PFSK-1 (cell line): Measurements from ENCODE around the gene FAM83D.

Source experiments
- FOXP2 ChIP-seq: optimal IDR thresholded peaks from 2 replicates; pipeline ENCODE3; 2011; ENCODE audit warnings: borderline replicate concordance, control low read depth, inconsistent platforms; ENCODE audit not compliant: insufficient read depth; ENCODE audit errors: extremely low read length, extremely low read depth
- POLR2AphosphoS5 ChIP-seq: IDR thresholded peaks from 2 replicates; pipeline ENCODE4 v1.6.1; 2012; ENCODE audit warnings: low read depth, mild to moderate bottlenecking, control low read depth, low read length, moderate library complexity
- SIN3A ChIP-seq: IDR thresholded peaks from 2 replicates; pipeline ENCODE4 v1.6.1; 2012; ENCODE audit warnings: mild to moderate bottlenecking, low read length, moderate library complexity, borderline replicate concordance; ENCODE audit not compliant: insufficient read depth
- TAF1 ChIP-seq: IDR thresholded peaks from 2 replicates; pipeline ENCODE4 v1.6.1; 2012; ENCODE audit warnings: low read length, control low read depth, borderline replicate concordance; ENCODE audit not compliant: insufficient read depth
- TF ChIP-seq, protein P1 (sequence below), 2 experiments: IDR thresholded peaks; 2 replicates each; pipeline versions ENCODE4 v1.6.1 to v1.8.0; 2011 to 2012; ENCODE audit warnings: low read depth in 2 of 2, low read length in 2 of 2, control low read depth in 1 of 2, inconsistent platforms in 1 of 2, mild to moderate bottlenecking in 1 of 2, moderate library complexity in 1 of 2; ENCODE audit not compliant: insufficient read depth in 1 of 2

FAM83D gene

DNA sequence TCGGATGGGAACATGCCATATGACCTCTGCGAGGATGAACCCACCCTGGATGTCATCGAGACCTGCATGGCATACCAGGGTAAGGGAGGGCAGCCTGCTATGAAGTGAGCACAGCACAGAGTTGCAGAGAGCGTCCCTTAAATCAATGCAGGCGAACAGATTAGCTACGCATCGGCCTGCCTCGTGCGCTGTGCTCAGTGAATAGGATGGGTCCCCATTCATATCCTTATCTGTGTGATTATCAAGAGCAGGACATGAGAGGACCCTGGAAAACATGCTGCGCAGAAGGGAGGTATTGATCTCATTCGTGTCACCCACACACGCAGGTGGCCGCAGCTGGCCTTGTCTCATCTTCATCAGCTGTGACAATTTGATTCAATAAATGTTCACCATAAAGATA lies 25.6 kb upstream of the FAM83D start:
- no peak for TF ChIP-seq POLR2AphosphoS5

DNA sequence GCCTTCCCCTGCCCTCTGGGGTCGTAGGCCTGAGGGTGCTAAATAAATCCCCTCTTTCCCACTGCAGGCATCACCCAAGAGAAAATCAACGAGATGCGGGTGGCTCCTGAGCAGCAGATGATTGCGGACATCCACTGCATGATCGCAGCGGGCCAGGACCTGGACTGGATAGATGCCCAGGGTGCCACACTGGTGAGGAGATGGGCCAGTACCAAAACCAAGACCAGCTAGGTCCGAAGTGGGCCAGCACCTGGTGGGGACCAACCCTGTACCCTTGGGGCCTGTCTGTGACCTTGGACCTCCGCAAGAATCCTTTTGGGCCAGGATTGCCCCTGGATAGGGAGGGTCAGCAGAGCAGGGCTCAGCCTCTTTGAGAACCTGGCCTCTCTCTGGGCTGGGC lies 23.6 kb upstream of the FAM83D start:
- TF ChIP-seq SIN3A, result no peak
- TF ChIP-seq FOXP2, result no peak
- no peak for TF ChIP-seq POLR2AphosphoS5

DNA sequence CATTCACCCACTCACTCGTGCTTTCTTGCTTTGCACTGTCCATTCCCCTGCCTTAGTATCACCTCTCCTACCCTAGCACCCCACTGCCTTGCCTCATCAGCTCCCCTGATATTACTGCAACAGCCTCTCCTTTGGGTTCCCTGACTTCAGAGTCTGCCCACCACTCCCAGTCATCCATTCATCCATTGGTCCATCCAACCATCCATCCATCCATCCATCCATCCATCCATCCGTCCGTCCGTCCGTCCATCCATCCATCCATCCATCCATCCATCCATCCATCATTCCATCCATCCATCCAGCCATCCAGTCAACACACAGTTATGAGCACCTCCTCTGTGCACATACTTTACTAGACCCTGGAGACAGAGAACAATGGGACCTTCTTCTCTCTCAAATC lies 22.9 kb upstream of the FAM83D start:
- TF ChIP-seq SIN3A, result no peak
- no peak for TF ChIP-seq POLR2AphosphoS5
- TF ChIP-seq, protein P1, sequence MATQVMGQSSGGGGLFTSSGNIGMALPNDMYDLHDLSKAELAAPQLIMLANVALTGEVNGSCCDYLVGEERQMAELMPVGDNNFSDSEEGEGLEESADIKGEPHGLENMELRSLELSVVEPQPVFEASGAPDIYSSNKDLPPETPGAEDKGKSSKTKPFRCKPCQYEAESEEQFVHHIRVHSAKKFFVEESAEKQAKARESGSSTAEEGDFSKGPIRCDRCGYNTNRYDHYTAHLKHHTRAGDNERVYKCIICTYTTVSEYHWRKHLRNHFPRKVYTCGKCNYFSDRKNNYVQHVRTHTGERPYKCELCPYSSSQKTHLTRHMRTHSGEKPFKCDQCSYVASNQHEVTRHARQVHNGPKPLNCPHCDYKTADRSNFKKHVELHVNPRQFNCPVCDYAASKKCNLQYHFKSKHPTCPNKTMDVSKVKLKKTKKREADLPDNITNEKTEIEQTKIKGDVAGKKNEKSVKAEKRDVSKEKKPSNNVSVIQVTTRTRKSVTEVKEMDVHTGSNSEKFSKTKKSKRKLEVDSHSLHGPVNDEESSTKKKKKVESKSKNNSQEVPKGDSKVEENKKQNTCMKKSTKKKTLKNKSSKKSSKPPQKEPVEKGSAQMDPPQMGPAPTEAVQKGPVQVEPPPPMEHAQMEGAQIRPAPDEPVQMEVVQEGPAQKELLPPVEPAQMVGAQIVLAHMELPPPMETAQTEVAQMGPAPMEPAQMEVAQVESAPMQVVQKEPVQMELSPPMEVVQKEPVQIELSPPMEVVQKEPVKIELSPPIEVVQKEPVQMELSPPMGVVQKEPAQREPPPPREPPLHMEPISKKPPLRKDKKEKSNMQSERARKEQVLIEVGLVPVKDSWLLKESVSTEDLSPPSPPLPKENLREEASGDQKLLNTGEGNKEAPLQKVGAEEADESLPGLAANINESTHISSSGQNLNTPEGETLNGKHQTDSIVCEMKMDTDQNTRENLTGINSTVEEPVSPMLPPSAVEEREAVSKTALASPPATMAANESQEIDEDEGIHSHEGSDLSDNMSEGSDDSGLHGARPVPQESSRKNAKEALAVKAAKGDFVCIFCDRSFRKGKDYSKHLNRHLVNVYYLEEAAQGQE (IDR thresholded peaks at IDR 0.05; ENCODE audit: insufficient read depth in 1 of 2, low read depth in 2 of 2, low read length in 2 of 2), result no peak
- TF ChIP-seq TAF1, result no peak
- no peak for TF ChIP-seq FOXP2

DNA sequence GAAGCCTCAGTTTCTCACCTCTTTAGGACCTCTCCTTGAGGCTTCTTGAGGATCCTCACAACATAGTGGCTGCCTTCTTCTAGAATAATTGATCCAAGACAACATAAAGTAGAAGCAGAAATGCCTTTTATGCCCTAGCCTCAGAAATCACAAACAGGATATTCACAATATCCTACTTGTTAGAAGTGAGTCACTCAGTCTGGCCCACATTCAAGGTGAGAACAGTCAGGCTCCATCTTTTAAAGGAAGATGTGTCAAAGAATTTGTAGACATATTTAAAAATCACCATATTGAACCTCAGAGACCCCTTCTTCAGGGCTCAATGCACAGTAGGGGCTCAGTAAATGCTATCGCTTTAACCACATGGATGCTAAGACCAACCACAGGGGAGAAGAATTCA lies 20.8 kb upstream of the FAM83D start:
- TF ChIP-seq TAF1, result no peak
- TF ChIP-seq FOXP2, result no peak
- TF ChIP-seq, protein P1 (IDR thresholded peaks at IDR 0.05; ENCODE audit: insufficient read depth in 1 of 2, low read depth in 2 of 2, low read length in 2 of 2), result no peak
- TF ChIP-seq POLR2AphosphoS5, result no peak
- no peak for TF ChIP-seq SIN3A

DNA sequence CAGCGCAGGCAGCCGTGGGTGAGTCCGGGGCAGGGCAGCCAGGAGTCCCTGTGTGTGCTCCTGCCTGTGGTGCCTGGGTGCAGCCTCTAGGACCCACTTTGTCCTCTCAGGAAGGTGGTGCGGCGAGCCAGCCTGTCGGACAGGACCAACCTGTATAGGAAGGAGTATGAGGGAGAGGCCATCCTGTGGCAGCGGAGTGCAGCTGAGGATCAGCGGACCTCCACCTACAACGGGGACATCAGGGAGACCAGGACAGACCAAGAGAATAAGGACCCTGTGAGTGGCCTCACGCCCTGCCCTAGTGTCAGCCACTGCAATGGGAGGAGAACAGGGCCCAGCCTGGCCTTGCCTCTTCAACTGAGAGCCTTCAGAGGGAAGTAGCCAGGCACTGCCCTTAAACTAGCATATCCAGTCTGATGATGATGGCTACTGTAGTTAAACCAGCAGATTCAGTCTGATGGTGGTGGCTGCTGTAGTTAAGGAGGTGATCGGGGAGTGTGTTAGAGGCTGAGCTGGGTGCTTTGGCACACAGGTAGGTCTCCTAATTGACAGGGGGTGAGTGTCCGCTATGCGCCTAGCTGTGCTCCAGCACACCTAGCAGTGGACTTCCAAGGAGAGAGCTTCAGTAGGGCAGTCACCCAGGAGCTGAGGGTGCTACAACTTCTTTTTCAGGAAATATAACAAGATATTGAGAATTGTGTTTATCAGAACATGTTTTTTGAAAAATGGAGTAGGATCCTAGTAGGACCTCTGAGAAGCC lies 18.1 kb upstream of the FAM83D start:
- TF ChIP-seq, protein P1 (IDR thresholded peaks at IDR 0.05; ENCODE audit: insufficient read depth in 1 of 2, low read depth in 2 of 2, low read length in 2 of 2), result no peak
- TF ChIP-seq POLR2AphosphoS5 (no peak), SIN3A (no peak), FOXP2 (no peak)

DNA sequence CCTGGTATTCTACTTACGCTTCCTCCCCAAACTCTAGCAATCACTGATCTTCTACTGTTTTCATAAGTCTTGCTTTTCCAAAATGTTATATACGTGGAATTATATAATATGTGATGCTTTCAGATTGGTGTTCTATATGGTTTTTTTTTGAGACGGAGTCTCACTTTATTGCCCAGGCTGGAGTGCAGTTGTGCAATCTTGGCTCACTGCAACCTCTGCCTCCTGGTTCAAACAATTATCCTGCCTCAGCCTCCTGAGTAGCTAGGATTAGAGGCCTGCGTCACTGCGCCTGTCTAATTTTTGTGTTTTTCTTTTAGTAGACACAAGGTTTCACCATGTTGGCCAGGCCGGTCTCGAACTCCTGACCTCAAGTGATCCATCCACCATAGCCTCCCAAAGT lies 10.9 kb upstream of the FAM83D start:
- no peak for TF ChIP-seq FOXP2
- TF ChIP-seq, protein P1 (IDR thresholded peaks at IDR 0.05; ENCODE audit: insufficient read depth in 1 of 2, low read depth in 2 of 2, low read length in 2 of 2), result no peak
